Activated naive CD8-positive, alpha-beta T cell treated with anti-CD3 and anti-CD28 coated beads, Interleukin-2, amount 50 U/mL, for 24 hours (primary cell): ENCODE measurements around the gene PABPC3.

Experiments used
- ATAC-seq: fragments of 150-1000 bp; cut with Tn5 transposase; one replicate; pipeline ENCODE4 v1.10.0; 2021
- DNase-seq: peaks from one replicate; pipeline ENCODE4 v3.0.0; 2021
- H3K27ac Mint-ChIP-seq: one replicate; pipeline ENCODE4 v1.8.0; 2021; ENCODE audit warnings: mild to moderate bottlenecking, mixed read lengths
- H3K27me3 Mint-ChIP-seq: one replicate; pipeline ENCODE4 v1.8.0; 2021; ENCODE audit warnings: mixed read lengths
- H3K36me3 Mint-ChIP-seq: one replicate; pipeline ENCODE4 v1.8.0; 2021; ENCODE audit warnings: low read depth, mixed read lengths
- H3K4me1 Mint-ChIP-seq: one replicate; pipeline ENCODE4 v1.8.0; 2021; ENCODE audit warnings: mixed read lengths
- H3K4me3 Mint-ChIP-seq: one replicate; pipeline ENCODE4 v1.8.0; 2021; ENCODE audit warnings: mild to moderate bottlenecking, moderate library complexity, mixed read lengths
- H3K9me3 Mint-ChIP-seq: one replicate; pipeline ENCODE4 v1.8.0; 2021; ENCODE audit warnings: mixed read lengths

The PABPC3 gene

DNA sequence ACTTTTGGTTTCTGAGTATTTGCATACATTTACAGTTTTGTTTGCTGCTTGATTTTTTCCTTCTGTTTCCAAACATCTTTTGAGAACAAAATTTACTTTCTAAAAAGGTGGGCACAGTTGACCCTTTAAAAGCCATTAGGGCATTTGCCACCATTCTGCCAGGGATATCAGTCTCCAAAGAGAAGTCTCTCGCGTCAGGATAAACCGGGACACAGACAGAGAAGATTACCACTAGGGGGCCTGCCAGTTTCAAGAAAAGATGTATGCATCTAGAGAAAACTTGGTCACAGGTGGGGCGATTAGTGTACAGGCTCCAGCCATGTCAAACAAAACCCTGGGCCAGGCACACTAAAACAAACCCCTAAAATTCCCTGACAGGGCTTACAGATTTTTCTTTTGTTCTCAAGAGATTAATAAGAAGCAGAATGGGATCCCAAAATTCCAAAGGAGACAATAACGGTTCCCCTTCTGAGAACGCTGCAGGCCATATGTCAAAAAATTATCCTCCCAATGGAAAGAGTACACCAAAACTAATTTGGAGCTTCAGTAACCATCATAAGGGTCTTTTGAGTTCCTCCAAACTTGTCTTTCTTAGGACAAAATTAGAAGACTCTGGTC is 10.7 kb upstream of the PABPC3 start:
- H3K36me3 Mint-ChIP-seq, result no peaks in the 10 kb centered on the region
- H3K27ac Mint-ChIP-seq, result no peak overlapping the region
- DNase-seq (peak; percentile 5), ATAC-seq (no peak)
- no peak overlapping the region for H3K4me3 Mint-ChIP-seq
- peaks cover 4% of the 10 kb centered on the region for H3K27me3 Mint-ChIP-seq
- H3K9me3 Mint-ChIP-seq, result no peaks in the 10 kb centered on the region
- H3K4me1 Mint-ChIP-seq, result no peaks in the 10 kb centered on the region

DNA sequence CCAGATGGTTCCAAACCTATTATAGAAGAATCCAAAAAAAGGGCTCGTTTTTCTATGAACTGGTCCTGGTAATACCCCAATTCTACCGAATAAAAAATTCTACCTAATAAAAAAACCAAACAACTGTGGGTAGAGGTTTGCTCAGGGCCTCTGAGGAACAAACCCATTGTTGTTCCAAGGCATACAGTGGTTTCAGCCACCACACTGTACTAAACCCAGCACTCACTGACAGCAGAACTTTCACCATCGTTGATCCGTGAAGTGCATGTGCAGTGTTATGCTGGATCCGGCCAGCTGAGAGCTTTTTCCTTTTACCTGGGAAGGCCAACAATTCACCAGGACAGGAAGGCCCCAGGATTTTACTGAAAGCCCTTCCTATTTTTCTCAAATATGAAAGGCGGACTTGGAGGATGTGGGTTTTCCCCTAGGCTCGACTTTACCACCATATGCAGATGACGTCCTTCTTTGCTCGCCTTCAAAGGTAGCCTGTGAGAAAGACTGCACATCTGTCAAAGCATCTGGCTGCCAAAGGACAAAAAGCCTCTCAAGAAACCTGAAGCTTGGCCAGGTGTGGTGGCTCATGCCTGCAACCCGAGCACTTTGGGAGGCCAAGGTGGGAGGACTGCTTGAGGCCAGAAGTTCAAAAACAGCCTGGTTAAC is 7.2 kb upstream of the PABPC3 start:
- no peaks in the 10 kb centered on the region for H3K36me3 Mint-ChIP-seq
- ATAC-seq, result no peak

DNA sequence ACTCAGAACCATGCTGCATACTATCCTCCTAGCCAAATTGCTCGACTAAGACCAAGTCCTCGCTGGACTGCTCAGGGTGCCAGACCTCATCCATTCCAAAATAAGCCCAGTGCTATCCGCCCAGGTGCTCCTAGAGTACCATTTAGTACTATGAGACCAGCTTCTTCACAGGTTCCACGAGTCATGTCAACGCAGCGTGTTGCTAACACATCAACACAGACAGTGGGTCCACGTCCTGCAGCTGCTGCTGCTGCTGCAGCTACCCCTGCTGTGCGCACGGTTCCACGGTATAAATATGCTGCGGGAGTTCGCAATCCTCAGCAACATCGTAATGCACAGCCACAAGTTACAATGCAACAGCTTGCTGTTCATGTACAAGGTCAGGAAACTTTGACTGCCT is 1.5 kb downstream of the PABPC3 start:
- no peak for ATAC-seq
- no peaks in the 10 kb centered on the region for H3K4me1 Mint-ChIP-seq
- no peak for DNase-seq
- H3K9me3 Mint-ChIP-seq, result peaks cover 7% of the 10 kb centered on the region
- H3K27me3 Mint-ChIP-seq, result peaks cover 28% of the 10 kb centered on the region
- H3K27ac Mint-ChIP-seq, result no peak overlapping the region
- H3K36me3 Mint-ChIP-seq, result no peaks in the 10 kb centered on the region
- H3K4me3 Mint-ChIP-seq, result no peak overlapping the region

More for the DNA sequence above, 7.2 kb upstream of the PABPC3 start:
- no peak for DNase-seq
- Mint-ChIP-seq H3K9me3 (no peaks in the 10 kb centered on the region), H3K27ac (no peak overlapping the region), H3K4me3 (no peak overlapping the region), H3K4me1 (no peaks in the 10 kb centered on the region), H3K27me3 (peaks cover 11% of the 10 kb centered on the region)

DNA sequence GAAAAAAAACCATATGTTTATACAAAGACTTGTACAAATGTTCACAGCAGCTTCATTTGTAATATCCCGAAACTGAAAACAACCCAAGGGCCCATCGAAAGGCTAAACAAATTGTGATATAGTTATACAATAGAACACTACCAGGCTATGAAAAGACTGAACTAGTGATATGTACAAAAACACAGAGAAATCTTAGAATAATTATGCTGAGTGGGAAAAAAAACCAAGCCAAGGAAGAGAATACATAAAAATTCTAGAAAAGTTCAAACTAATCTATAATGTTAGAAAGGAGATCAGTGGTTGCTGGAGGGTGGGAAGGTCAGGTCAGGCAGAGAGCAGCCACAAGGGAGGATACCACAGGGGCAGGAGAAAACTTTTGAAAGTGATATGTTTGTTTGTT is 7.8 kb downstream of the PABPC3 start:
- ATAC-seq (no peak), DNase-seq (no peak)
- H3K27ac Mint-ChIP-seq, result no peak overlapping the region
- peaks cover 14% of the 10 kb centered on the region for H3K27me3 Mint-ChIP-seq
- H3K9me3 Mint-ChIP-seq, result no peaks in the 10 kb centered on the region
- H3K36me3 Mint-ChIP-seq, result no peaks in the 10 kb centered on the region
- H3K4me3 Mint-ChIP-seq, result no peak overlapping the region
- no peaks in the 10 kb centered on the region for H3K4me1 Mint-ChIP-seq

DNA sequence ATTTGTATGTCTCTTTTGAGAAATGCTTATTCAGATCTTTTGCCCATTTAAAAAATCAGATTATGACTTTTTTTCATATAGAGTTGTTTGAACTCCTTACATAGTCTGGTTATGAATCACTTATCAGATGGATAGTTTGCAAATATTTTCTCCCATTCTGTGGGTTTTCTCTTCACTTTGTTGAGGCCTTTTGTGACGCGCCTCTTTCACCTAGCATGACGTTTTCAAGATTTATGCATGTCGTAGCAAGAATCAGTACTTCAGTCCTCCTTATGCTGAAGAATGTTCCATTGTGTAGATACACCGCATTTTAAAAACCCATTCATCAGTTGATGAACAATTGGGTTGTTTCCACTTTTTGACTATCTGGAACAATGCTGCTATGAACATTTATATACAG is 13.4 kb downstream of the PABPC3 start:
- DNase-seq (no peak), ATAC-seq (no peak)
- Mint-ChIP-seq H3K4me1 (no peaks in the 10 kb centered on the region), H3K36me3 (no peaks in the 10 kb centered on the region), H3K4me3 (no peak overlapping the region), H3K9me3 (no peaks in the 10 kb centered on the region), H3K27ac (no peak overlapping the region), H3K27me3 (peaks cover 19% of the 10 kb centered on the region)

DNA sequence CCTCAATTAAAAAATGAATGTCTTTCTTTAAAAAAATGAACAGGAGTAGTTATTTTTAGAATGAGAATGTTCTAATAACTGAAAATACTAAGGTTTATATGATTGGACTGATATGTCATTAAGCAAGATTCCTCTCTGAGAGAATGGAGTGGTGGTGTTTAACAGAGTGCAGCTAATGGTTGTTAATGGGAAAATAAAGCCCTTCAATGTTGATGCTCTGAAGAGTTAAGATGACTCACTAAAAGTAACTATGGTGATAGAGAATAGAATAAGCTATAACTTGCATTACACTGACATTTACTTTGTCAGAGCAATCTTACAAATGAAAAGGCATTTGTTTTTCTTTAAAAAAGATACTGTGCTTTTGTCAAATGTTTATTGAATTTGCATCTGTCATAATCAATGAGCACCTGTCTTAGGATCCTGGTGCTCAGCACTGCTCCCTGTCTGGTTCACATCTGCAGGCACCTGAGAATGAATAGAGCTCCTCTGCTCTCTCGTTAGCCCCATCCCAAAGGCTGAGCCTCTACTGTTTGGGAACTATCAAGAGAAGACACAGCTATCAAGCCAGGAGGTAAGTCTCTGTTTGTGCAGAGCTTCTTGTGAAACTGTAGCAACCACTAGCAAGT is 15.1 kb downstream of the PABPC3 start:
- Mint-ChIP-seq H3K27me3 (peaks cover 28% of the 10 kb centered on the region), H3K4me3 (no peak overlapping the region), H3K9me3 (no peaks in the 10 kb centered on the region), H3K4me1 (no peaks in the 10 kb centered on the region), H3K27ac (no peak overlapping the region), H3K36me3 (no peaks in the 10 kb centered on the region)
- DNase-seq (no peak), ATAC-seq (no peak)

DNA sequence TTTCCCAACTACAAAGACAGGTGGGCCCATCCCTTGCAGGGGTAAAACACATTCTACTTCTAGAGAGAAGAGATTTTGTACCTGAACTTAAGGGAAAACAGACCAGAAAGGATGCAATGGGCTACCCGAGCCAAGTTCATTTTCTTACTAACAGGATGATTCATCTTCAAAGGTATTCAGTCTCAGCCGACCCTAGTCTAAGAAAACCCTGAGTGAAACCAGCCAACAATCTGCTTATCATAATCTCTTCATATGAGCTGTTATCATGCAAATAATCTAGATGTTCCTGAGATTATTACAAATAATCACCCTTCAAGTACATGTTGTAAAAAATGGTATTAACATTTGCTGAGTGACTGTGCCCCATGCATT is 15.6 kb downstream of the PABPC3 start:
- Mint-ChIP-seq H3K27me3 (peaks cover 26% of the 10 kb centered on the region), H3K4me1 (no peaks in the 10 kb centered on the region), H3K4me3 (no peak overlapping the region), H3K27ac (no peak overlapping the region), H3K36me3 (no peaks in the 10 kb centered on the region), H3K9me3 (no peaks in the 10 kb centered on the region)
- ATAC-seq (no peak), DNase-seq (no peak)

DNA sequence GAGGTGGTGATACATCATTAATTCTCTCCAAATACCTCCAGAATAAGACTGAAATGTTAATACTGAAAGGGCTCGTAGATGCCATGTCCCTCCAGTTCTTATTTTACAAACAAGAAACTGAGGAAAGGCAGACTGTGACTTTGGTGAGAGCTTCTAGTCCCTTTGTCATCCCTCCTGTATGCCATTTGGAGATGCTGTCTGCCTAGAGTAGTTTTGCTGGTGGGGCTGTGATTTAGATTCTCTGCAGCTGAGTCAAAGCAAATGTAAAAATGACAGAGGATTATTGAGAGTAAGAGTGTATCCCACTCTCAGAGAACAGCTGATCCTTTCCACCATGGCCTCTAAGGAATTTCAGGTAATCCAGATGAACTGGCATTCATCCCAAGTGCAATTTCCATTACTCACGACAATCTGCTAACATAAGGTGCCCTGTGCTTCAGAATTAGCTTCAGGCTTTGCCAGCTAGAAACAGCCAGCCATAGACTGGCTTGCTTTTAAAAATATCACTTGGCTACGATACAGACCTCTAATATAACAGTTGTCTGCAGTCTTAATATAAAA is 16.8 kb downstream of the PABPC3 start:
- ATAC-seq, result no peak
- DNase-seq, result no peak
- Mint-ChIP-seq H3K4me3 (no peak overlapping the region), H3K27ac (no peak overlapping the region), H3K27me3 (peaks cover 29% of the 10 kb centered on the region), H3K4me1 (no peaks in the 10 kb centered on the region), H3K36me3 (no peaks in the 10 kb centered on the region), H3K9me3 (no peaks in the 10 kb centered on the region)

DNA sequence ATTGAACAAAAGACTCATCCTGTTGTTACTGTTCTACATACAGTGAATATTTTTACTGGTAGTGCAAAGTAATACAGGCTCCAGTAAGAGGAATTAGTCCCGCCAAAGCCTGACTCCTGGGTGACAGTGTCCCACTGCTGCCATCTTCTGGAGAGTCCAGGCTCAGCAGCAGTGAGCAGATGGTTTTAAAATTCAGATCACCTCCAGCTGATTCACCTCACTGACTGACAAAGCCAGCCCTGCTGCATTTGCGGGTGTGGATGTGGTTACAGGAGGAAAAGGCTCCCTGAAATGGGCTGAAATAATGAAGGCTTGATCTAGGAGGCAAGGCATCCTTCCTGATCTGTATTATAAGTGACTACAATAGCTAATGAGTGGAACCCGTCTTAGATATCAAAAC is 18.3 kb downstream of the PABPC3 start:
- Mint-ChIP-seq H3K4me1 (no peaks in the 10 kb centered on the region), H3K27ac (no peak overlapping the region), H3K36me3 (no peaks in the 10 kb centered on the region), H3K27me3 (peaks cover 31% of the 10 kb centered on the region), H3K4me3 (no peak overlapping the region), H3K9me3 (no peaks in the 10 kb centered on the region)
- ATAC-seq (no peak), DNase-seq (peak; percentile 67)

DNA sequence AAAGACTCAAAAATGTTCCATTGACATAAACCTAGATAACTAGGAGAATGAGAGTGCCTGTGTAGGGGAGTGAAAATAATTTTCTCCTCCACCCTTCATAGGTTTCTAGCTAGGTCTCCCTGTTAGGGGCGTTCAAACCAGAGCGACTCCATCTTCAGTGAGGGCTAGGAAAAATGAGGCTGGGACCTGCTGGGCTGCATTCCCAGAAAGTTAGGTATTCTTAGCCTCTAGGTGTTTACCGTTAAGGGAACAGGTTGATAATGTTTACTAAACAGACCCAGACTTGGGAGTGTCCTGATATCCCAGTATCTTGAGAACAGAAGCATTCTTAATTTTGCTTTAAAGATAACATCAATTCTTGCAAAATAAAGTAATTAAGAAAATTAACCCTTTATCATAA is 20.1 kb downstream of the PABPC3 start:
- peaks cover 28% of the 10 kb centered on the region for H3K27me3 Mint-ChIP-seq
- DNase-seq, result no peak

DNA sequence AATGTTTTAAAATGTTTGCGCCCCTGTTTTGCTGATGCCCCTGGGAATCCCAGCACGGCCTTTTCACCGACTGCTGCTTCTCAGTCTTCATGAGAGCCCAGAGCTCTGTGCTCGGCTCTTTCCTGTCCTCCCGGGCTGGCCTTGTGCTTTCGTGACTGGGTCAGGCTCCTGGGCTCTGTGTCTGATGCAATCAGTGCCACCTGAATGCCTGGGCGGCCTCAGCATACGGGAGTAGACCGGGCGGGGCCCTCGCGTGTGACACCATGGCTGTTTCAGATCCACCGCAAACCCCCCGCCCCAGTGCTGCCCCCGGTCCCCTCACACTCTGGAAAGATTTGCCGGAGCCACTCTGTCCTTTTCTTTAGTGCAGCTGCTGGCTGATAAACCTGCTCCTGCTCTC is 21.4 kb downstream of the PABPC3 start:
- Mint-ChIP-seq H3K4me1 (no peaks in the 10 kb centered on the region), H3K27me3 (peaks cover 30% of the 10 kb centered on the region), H3K27ac (no peak overlapping the region), H3K4me3 (no peak overlapping the region), H3K9me3 (no peaks in the 10 kb centered on the region), H3K36me3 (no peaks in the 10 kb centered on the region)
- ATAC-seq (no peak), DNase-seq (no peak)

More for the DNA sequence above, 20.1 kb downstream of the PABPC3 start:
- Mint-ChIP-seq H3K9me3 (no peaks in the 10 kb centered on the region), H3K4me3 (no peak overlapping the region), H3K4me1 (no peaks in the 10 kb centered on the region), H3K27ac (no peak overlapping the region), H3K36me3 (no peaks in the 10 kb centered on the region)
- ATAC-seq, result no peak

DNA sequence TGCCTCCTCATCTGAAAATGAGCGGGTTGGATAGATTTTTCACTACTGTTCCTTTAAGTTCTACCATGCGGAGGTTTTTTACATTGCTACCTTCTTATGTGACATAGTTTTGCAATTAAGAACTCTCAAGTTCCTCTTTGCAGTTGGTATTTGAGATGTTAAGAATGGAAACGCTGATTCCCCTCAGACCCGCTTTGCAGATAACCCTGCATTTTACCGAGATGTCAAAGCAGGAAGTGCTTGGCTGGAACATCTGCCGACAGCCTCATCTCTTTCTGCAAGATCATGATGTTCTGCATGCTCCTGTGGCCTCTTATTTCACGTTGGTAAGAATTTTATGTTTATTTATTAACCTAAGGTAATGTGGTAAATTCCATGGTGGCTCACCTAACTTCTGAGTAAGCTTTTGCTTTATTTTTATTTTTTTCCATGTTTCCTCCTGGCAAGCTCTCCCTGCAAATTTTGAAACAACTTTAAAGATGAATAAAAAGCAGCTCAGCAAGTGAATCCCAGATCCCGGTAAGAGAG is 22.5 kb downstream of the PABPC3 start:
- H3K27ac Mint-ChIP-seq, result no peak overlapping the region
- no peak overlapping the region for H3K4me3 Mint-ChIP-seq
- H3K4me1 Mint-ChIP-seq, result no peaks in the 10 kb centered on the region
- H3K27me3 Mint-ChIP-seq, result peaks cover 25% of the 10 kb centered on the region
- ATAC-seq (no peak), DNase-seq (no peak)
- peaks cover 8% of the 10 kb centered on the region for H3K9me3 Mint-ChIP-seq
- H3K36me3 Mint-ChIP-seq, result no peaks in the 10 kb centered on the region

DNA sequence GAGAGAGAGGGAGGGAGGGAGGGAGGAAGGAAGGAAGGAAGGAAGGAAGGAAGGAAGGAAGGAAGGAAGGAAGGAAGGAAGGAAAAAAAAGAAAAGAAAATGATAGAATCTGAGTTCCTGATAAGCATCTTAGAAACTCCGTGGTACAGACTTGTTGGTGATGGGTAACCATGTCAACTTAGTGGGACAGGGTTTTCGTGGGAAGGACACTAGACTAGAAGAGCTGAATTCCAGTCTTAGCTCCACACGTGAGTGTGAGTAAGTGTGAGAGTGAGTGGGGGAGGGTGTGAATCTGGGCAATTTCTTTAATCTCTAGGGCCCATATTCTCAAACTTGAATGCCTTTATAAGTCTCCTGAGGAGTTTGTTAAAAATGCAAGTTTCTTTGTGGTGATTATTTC is 35.0 kb downstream of the PABPC3 start:
- no peaks in the 10 kb centered on the region for H3K36me3 Mint-ChIP-seq
- H3K4me1 Mint-ChIP-seq, result no peaks in the 10 kb centered on the region
- no peak overlapping the region for H3K4me3 Mint-ChIP-seq
- H3K9me3 Mint-ChIP-seq, result peaks cover 12% of the 10 kb centered on the region
- ATAC-seq, result no peak
- DNase-seq, result no peak
- peaks cover 27% of the 10 kb centered on the region for H3K27me3 Mint-ChIP-seq
- H3K27ac Mint-ChIP-seq, result no peak overlapping the region

DNA sequence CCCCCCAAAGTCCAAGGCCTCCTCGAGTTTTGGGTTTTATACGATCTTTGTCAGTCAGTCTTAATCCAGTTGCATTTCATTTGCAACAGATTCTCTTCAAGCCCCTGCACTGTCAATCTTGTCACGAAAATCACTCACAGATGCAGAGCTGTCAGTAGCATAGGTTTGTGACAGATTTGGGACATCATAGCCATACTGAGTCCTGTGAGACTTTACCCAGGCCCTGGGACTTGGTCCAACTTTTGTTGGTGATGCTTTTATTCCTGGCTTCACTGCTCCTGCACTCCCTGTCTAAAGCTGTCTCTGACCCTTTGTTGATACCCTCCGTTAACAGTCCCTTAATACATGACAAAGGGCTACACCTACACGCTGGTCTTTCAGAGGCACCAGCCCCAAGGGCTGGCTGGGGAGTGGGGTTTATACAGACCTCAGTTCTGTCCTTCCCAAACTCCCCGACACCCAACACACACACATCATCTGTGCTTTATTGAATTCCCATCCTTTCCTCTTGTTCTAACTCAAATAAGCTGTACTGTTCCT is 36.0 kb downstream of the PABPC3 start:
- H3K4me1 Mint-ChIP-seq, result no peaks in the 10 kb centered on the region
- ATAC-seq (no peak), DNase-seq (no peak)
- H3K9me3 Mint-ChIP-seq, result peaks cover 5% of the 10 kb centered on the region
- H3K27me3 Mint-ChIP-seq, result peaks cover 28% of the 10 kb centered on the region
- no peaks in the 10 kb centered on the region for H3K36me3 Mint-ChIP-seq
- H3K4me3 Mint-ChIP-seq, result no peak overlapping the region
- no peak overlapping the region for H3K27ac Mint-ChIP-seq
